Erythroblast (primary cell): Measurements from ENCODE around the gene EPOP.

Experiments
- GATA1 ChIP-seq: IDR thresholded peaks from 2 replicates; pipeline ENCODE4 v1.6.1; 2011; ENCODE audit warnings: low read depth, mild to moderate bottlenecking, control low read depth, low read length, moderate library complexity
- POLR2A ChIP-seq: IDR thresholded peaks from 2 replicates; pipeline ENCODE4 v1.6.1; 2011; ENCODE audit warnings: mild to moderate bottlenecking, low read length

- TF ChIP-seq POLR2A (no peak), GATA1 (no peak)
Measured at GRCh38 chr17:38717139-38717745, 42.5 kb upstream of the EPOP start.
